Activated gamma-delta T cell treated with anti-CD3 and anti-CD28 coated beads, Interleukin-2, amount 50 U/mL, for 16 hours (primary cell): Measurements from ENCODE around the gene CEACAM16.

ENCODE experiments used
- DNase-seq: peaks from one replicate; pipeline ENCODE4 v3.0.0-alpha.2; 2020; ENCODE audit warnings: low read depth

The CEACAM16 gene

GRCh38 chr19:44725251-44725650, 26.3 kb downstream of the CEACAM16 start:
- DNase-seq, result no peak

GRCh38 chr19:44725684-44726083, 26.7 kb downstream of the CEACAM16 start:
- no peak for DNase-seq

- no peak for DNase-seq
Observed at GRCh38 chr19:44726465-44726864, 27.5 kb downstream of the CEACAM16 start.

GRCh38 chr19:44728178-44728577, 29.2 kb downstream of the CEACAM16 start:
- DNase-seq, result no peak

GRCh38 chr19:44729516-44730033, 30.6 kb downstream of the CEACAM16 start:
- no peak for DNase-seq

GRCh38 chr19:44731081-44731480, 32.1 kb downstream of the CEACAM16 start:
- no peak for DNase-seq

- no peak for DNase-seq
Observed at GRCh38 chr19:44731622-44732021, 32.7 kb downstream of the CEACAM16 start.

GRCh38 chr19:44732235-44733014, 33.5 kb downstream of the CEACAM16 start:
- DNase-seq, result no peak

GRCh38 chr19:44734357-44734756, 35.4 kb downstream of the CEACAM16 start:
- no peak for DNase-seq

GRCh38 chr19:44735011-44735410, 36.1 kb downstream of the CEACAM16 start:
- no peak for DNase-seq

GRCh38 chr19:44737238-44738071, 38.5 kb downstream of the CEACAM16 start:
- DNase-seq, result no peak

GRCh38 chr19:44738136-44738535, 39.2 kb downstream of the CEACAM16 start:
- DNase-seq, result no peak

- no peak for DNase-seq
Observed at GRCh38 chr19:44738603-44739558, 39.9 kb downstream of the CEACAM16 start.

GRCh38 chr19:44740351-44740824, 41.4 kb downstream of the CEACAM16 start:
- no peak for DNase-seq

- no peak for DNase-seq
Observed at GRCh38 chr19:44741258-44741731, 42.3 kb downstream of the CEACAM16 start.

- DNase-seq, result no peak
Observed at GRCh38 chr19:44741841-44742329, 42.9 kb downstream of the CEACAM16 start.

- no peak for DNase-seq
Observed at GRCh38 chr19:44742330-44743061, 43.5 kb downstream of the CEACAM16 start.

GRCh38 chr19:44744871-44745332, 46.0 kb downstream of the CEACAM16 start:
- DNase-seq, result no peak

- no peak for DNase-seq
Observed at GRCh38 chr19:44745341-44745831, 46.4 kb downstream of the CEACAM16 start.

- DNase-seq, result no peak
Observed at GRCh38 chr19:44745887-44746600, 47.1 kb downstream of the CEACAM16 start.
